Activated T-helper 1 cell treated with Interleukin-2 at 50 U/mL for 16 hours (primary cell): Measurements from ENCODE around the gene XIRP2.
"Not testable (repeated sequence)": the region's sequence is repeated elsewhere in the genome, so short reads cannot be mapped to it uniquely, and the experiment has no call there.

Source experiments
- DNase-seq: peaks from one replicate; pipeline ENCODE4 v3.0.0-alpha.2; 2020; ENCODE audit warnings: low read depth

Gene XIRP2

DNA sequence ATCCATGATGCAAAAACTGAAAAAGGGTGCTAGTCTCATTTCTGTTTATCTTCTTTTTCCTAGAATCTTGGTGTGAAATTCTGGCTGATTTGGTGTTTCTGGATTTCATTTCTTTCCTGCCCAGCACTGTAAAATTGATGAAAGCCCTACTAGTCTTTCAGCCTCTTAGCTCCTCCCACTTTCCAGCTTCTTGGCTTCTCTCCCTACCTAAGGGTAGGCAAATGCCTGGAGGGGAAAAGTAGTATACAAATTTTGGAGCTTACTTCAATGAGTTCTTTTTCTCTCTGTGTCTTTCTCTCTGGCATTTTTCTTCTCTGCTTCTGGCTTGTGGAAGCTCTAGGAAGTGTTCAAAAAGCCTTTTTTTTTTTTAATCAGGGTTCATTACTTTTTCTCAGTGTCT lies 160.5 kb downstream of the XIRP2 start:
- no peak for DNase-seq

DNA sequence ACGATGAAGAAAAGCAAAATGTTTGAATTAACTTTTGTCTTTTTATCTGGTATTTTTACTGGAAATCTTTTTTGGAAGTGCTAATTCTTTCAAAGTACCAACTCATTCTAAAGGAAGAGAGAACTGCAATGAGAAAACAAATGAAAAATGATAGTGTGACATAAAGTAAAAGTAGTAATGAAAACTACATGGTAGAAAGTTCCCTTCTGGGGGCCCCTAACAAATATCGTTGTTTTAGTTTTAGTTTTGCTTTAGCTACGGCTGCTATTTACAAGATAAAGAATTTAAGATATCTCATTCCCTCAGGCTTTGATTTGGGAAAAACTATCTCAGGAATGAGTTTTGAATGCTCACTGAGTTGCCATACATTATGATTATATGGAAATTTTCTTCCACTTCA lies 161.4 kb downstream of the XIRP2 start:
- no peak for DNase-seq

DNA sequence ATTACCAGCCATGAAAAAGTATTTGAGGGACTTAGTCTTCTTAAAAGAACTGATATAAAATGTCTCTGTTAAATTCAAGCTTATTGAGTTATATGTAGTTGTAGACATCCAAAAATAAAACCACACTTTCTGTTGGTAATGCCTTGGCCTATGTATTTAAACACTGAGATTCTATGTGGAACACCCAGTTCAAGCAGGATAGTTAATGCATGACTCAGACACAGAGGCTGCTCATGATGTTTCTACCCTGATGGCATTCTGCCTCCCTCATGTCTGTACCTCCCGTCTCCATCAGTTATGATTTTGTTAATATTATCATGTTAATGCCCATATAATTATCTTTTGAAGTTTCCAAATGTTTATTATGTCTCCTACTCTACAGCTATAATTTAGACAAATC lies 164.5 kb downstream of the XIRP2 start:
- no peak for DNase-seq

DNA sequence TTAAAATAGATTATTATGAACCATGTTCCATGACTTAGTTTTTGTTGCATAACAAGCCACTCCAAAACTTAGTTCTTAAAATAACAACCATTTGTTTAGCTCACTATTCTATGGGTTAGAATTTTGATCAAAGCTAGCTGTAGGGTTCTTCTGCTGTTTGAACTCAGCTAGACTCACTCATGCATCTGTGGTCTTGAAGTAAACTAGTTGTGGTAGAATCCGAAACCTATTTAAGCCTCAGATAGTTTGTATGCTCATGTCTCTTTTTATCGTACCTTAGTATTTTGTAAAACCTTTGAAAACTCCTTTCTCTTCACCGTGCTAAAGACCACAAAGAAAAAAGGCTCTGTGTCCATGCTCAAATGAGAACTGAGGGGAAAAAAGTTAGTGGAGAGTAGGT lies 166.6 kb downstream of the XIRP2 start:
- DNase-seq, result no peak

DNA sequence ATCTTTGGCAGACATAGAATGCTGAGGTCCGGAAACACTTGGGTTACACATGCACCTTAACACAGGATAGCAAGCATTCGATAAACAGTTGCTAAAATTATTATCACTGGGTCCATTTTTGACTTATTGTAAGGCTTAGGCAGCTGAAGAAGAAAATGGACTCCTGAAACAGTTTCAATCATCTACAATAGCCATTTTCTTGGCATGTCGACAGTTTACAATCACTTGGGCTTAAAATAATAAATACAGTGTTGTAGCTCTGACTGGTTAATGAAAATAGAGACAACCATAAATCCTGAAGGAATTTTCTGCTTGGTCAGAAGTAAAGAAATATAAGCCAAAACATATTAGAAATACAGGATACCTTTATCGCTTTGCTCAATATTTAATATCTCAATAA lies 169.2 kb downstream of the XIRP2 start:
- DNase-seq, result no peak

DNA sequence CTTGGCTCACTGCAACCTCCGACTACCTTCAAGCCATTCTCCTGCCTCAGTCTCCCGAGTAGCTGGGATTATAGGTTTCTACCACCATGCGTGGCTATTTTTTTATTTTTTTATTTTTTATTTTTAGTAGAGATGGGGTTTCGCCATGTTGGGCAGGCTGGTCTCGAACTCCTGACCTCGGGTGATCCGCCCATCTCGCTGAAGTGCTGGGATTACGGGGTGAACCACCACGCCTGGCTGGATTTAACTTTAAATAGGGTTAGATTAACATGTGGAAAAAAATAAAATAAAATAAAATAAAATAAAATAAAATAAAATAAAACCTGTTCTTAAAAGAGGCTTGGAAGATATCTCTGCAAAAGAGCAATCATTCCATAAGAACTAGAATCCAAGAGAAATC lies 170.9 kb downstream of the XIRP2 start:
- no peak for DNase-seq

DNA sequence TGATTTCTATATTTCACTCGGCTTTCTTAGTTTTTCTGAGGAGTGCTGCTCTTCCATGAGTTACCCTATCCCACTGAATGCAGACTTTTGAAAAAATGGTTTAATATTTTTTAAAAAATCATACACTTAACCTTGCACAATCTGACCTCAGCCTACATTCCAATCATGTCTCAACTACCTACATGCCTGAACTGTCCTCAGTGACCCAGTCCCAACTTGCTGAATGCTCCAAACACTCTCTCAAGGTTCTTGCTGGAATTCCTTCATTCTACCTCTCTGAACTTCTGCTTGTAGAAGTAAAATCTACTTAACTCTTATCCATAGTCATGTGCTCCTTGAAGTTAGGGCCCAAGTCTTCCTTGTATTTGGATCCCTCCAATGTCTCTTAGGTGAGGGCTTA lies 181.6 kb downstream of the XIRP2 start:
- no peak for DNase-seq

DNA sequence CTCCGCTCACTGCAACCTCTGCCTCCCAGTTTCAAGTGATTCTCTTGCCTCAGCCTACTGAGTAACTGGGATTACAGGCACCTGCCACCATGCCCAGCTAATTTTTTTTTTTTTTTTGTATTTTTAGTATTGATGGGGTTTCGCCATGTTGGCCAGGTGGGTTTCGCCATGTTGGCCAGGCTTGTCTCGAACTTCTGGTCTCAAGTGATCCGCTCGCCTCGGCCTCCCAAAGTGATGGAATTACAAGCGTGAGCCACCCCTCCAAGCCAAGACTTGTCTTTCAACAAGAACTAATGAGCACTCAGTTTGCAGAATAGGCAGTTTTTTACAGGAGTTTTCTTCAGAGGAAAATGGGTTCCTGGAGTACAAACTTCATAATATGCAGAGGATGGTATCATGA lies 187.4 kb downstream of the XIRP2 start:
- DNase-seq, result not testable (repeated sequence)

DNA sequence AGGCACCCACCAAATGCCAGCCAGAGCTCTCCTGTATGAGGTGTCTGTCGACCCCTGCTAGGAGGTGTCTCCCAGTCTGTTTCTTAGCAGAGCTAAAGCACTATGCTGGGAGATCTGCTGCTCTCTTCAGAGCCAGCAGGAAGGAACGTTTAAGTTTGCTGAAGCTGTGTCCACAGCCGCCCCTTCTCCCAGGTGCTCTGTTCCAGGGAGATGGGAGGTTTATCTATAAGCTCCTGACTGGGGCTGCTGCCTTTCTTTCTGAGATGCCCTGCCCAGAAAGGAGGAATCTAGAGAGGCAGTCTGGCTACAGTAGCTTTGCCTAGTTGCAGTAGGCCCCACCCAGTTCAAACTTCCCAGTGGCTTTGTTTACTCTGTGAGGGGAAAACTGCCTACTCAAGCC lies 210.7 kb downstream of the XIRP2 start:
- not testable (repeated sequence) for DNase-seq

DNA sequence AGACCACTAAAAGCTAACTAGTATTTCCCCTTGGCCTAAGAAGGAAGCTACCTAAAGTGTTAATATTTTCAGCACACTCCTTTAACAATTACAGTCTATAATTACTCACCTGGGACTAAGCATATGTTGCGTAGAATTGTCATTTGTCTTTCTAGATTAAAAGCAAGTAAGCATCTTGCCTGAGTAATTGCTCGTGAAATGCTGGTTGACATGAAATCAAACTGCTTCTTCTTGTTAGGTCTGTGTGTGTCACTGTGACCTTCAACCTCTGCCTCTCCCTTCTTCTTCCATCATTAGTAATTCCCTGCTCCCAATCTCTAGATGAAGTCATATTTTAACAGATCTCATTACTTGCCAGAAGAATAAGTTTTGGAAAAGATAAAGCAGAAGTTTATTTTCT lies 212.2 kb downstream of the XIRP2 start:
- DNase-seq, result no peak

DNA sequence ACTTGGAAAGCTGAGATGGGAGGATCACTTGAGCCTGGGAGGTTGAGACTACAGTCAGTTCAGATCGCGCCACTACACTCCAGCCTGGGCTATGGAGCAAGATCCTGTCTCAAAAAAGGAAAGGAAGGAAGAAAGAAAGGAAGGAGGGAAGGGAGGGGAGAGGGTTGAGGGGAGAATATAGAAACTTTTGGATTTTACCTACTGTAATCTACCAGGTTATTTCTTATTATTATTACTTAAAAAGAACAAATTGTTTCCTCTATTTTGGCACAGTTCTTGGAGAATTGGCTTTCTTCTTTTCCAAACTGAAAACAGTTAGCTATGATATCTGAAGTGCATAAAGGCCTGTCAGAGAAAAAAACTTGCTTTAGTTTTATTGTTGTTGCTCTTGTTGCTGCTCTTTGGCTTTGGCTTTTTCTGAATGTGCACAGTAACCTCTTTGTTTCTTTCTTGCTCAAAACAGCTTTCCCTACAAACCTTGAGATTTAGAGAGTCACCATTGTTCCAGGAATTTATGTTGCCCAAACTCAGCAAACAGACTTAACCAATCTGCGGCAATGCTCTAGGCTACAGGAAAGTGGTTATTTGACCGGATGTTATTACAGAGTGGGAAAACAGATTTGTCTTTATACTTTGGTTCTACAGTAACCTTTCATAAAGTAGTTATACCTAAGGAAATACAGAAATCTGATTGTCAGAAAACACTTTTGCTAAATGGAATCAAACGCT lies 214.9 kb downstream of the XIRP2 start:
- no peak for DNase-seq

DNA sequence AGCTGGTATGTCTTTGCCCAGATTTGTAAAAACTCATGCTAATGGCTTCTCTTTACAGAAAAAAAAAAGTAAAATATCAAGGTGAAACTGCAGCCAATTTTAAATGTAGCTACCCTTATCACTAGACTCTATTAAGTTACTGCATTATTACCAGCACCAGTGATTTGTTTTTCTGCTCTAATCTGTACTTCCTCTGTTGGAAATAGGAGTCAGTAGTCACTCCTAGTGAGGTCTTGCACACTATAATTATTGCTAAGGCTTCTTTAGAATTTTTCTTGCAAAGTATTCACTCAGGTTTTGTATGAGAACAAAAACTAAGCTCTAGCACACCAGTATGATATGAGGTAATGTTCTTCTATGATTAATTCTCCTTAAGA lies 215.5 kb downstream of the XIRP2 start:
- DNase-seq, result no peak

DNA sequence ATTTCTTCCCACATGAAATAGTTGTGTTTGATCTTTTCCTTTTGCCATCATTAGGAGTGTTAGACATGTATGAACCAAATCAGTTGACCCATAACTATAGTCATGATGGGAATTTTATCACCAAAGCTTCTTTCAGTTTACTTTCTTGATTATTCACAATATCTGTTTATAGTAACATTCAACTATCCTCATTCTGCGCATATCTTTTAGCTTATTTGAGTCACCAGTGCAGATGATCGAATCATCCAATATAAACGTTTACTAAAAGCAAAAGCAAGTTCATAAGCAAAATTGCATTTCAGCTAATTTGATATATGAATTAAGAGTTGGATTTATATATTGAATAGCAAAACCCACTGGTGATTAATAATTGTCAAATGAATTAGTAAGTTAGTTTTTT lies 216.4 kb downstream of the XIRP2 start:
- DNase-seq, result no peak

DNA sequence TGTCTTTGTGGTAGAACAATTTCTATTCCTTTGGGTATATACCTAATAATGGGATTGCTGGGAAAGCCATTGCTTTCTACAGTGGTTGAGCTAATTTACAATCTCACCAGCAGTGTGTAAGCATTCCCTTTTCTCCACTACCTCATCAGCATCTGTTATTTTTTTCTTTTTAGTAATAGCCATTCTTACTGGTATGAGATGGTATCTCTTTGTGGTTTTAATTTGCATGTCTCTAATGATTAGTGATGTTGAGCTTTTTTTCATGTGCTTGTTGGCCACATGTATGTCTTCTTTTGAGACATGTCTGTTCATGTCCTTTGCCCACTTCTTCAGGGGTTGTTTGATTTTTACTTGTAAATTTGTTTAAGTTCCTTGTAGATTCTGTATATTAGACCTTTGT lies 221.4 kb downstream of the XIRP2 start:
- DNase-seq, result not testable (repeated sequence)

DNA sequence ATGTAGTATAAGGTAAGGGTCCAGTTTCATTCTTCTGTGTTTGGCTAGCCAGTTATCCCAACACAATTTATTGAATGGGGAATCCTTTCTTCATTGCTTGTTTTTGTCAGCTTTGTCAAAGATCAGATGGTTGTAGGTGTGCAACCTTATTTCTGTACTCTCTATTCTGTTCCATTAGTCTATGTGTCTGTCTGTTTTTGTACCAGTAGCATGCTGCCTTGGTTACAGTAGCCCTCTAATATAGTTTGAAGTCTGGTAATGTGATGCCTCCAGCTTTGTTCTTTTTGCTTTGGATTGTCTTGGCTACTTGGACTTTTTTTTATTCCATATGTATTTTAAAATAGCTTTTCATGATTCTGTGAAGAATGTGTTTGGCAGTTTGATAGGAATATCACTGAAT lies 222.1 kb downstream of the XIRP2 start:
- DNase-seq, result no peak

DNA sequence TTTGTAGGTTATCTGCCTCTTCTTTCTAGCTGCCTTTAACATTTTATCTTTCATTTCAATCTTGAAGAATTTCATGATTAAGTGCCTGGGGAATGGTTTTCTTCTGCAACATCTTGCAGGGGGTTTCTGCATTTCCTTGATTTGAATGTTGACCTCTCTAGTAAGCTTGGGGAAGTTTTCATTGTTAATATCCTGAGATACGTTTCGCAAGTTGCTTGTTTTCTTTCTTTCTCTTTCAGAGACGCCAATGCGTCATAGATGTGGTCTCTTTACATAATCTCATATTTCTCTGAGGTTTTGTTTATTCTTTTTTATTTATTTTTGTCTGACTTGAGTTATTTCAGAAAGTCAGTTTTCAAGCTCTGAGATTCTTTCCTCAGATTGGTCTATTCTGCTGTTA lies 225.7 kb downstream of the XIRP2 start:
- DNase-seq, result no peak

DNA sequence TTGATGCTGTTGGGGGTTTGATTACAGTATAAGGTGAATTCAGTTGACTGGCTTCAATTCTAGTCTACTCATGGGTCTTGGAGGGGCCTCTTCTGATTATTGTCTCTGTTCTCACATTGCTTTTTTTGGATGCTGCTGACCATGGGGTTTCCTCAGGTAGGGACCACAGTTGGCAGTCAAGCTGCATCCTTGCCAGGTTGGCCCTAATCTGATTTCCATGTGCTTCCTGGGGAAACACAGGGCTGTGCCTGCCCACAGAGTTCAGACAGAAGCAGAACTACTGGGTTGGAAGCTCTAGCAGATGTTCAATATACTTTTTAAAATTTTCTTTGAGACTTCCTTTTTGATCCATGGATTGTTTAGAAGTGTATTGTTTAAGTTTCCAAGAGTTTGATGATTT lies 227.3 kb downstream of the XIRP2 start:
- DNase-seq, result no peak

DNA sequence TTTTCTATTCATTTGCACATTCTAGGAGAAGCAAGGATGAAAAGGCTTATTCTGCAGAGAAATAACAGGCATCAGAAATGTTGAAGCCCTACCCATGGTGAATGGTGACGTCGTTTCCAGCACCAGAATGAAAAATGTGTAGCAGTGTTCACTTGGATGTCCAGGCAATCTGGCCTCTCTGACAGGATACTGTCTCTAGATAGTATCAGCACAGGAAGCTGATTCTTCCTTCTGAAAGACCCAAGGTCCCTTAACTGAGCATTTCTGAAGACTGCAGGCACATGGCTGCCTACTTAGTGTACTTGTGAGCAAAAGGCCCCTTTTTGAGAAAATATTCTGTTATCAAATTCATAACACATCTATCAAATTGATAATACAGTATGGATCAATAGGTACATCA lies 234.1 kb downstream of the XIRP2 start:
- DNase-seq, result no peak

DNA sequence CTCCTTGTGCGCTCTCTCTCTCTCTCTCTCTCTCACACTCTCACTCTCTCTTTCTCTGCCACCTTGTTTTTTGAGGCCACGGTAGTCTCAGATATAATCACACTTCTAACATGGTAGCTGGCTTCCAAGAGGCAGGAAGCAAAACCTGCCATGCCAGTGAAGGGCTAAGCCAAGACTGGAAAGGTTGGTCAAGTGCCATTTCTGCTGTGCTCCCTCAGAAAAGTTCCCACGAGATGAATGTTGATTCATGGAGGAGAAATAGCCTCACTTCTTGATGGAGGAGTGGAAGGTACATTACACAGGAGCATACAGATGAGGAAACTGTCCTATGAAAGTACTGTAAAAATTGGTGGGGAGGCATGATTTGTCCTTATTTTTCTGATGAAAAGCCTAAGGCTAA lies 237.9 kb downstream of the XIRP2 start:
- DNase-seq, result no peak

DNA sequence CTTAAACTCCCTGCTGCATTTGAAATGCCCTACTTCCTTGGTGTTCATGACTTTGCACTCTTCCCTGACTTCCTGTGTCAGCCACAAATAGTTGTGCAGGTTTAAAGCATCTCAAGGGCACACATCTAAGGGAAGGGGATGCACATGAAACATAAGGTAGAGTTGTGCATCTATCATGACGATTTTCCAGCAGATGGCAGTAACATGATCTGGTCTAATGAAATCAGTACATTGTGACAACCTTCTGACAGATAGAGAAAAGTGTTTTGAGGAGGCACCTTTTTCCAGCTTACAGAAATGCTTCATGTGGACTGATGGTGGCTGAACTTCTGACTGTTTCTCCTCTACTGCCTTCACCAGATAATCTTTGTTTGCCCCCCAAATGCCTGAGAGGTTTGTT lies 238.9 kb downstream of the XIRP2 start:
- DNase-seq, result no peak

DNA sequence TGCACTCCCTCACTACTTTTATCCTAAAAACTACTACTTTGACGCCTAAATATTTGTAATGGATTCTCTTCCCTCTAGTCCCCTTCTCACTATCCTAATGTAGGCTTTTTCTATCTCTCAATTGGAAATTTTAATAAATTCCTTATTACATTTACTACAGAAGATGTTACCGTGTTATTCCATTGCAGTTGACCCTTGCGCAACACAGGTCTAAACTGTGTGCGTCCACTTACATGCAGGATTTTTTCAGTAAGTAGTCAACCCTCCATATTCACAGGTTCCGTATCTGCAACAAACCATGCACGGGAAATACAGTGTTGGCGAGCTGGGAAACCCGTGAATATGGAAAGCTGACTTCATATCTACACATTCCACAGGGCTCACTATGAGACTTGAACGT lies 239.8 kb downstream of the XIRP2 start:
- no peak for DNase-seq

DNA sequence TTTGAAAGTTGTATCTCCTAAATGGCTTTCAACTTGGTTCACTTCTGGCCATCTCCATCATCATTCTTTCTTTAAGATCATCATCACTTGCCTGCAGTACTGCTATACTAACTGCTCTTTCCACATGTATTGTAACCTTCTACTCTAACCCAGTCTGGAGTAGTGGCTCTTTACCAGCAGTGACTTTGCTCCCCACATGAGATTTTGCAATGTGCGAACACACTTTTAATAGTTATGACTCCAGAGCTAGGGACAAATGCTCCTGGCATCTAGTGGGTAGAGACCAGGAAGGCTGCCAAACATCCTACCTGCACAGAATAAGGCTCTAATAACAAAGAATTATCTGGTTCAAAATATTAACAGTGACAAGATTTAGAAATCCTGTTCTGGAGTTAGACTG lies 243.8 kb downstream of the XIRP2 start:
- no peak for DNase-seq

DNA sequence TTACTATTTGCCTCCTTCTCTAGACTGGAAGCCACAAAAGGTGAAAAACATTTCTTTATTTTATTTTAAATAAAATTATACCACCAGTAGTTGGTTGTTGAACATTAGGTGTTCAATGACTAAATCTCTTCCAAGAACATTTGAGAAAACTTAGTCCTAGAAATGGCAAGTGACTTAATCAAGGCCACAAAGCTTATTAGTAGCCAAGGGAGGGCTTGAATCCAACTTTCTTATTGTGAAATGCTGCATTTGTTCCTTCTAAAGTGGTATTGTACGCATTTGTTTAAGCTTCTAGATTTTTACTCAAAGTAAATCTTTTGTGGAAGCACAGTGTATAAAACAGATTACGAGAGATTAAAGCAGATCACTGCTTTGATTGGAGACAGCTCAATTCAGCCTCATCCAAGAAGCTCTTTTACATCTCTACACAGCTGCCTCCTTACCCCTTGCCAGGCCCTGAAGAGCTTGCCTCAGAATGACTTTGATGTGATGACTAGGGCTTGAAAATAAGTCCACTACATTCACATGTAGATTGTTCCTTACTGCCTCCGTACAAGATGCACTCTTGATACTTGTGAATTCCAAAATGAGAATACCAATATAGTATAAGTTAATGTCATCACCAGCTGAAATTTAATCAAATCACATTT lies 244.8 kb downstream of the XIRP2 start:
- no peak for DNase-seq

DNA sequence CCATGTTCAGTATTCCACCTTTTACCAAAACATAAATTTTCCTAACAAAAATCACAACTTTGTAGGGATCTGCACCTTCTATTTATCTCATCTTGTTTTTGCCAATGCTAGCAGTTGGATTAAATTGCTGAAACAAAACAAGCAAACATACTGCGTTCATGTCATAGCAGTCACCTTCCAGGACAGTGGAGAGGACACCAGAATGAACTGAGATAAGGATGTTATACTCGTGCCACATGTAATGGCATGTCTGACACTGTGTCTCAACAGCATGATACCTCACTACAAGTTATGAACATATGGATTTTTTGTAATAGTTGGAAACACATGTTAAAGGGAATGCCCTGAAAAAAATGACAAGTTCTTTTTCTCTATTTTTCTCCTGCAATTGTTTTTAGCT lies 245.3 kb downstream of the XIRP2 start:
- DNase-seq, result no peak
